Endothelial cell (in vitro differentiated cells): Measurements from ENCODE around the gene OSBP2. TPM values are rescaled to one million over a fixed set of nuclear protein-coding genes. Genes with fewer than 3 reads are reported as not detected.
A peak's percentile ranks its signal among the peaks of the same experiment; 100 is the strongest.

ENCODE experiments used
- DNase-seq: peaks from one replicate; pipeline ENCODE4 v3.0.0; 2021; ENCODE audit warnings: low spot score
- H3K27ac Mint-ChIP-seq: one replicate; pipeline ENCODE4 v1.8.0; 2021; ENCODE audit warnings: mixed read lengths, inconsistent platforms; ENCODE audit not compliant: unreplicated experiment
- H3K27me3 Mint-ChIP-seq: one replicate; pipeline ENCODE4 v1.8.0; 2021; ENCODE audit warnings: mild to moderate bottlenecking, moderate library complexity, mixed read lengths, inconsistent platforms; ENCODE audit not compliant: unreplicated experiment
- H3K36me3 Mint-ChIP-seq: one replicate; pipeline ENCODE4 v1.8.0; 2021; ENCODE audit warnings: mild to moderate bottlenecking, low read depth, mixed read lengths, inconsistent platforms; ENCODE audit not compliant: unreplicated experiment
- H3K4me1 Mint-ChIP-seq: one replicate; pipeline ENCODE4 v1.8.0; 2021; ENCODE audit warnings: mild to moderate bottlenecking, mixed read lengths, inconsistent platforms; ENCODE audit not compliant: unreplicated experiment
- H3K4me3 Mint-ChIP-seq: one replicate; pipeline ENCODE4 v1.8.0; 2021; ENCODE audit warnings: mild to moderate bottlenecking, mixed read lengths, inconsistent platforms; ENCODE audit not compliant: unreplicated experiment
- H3K9me3 Mint-ChIP-seq: one replicate; pipeline ENCODE4 v1.8.0; 2021; ENCODE audit warnings: mixed read lengths, inconsistent platforms; ENCODE audit not compliant: unreplicated experiment
- CTCF ChIP-seq: fragments of 200-600 bp; sonication (generic); IDR thresholded peaks from one replicate; pipeline ENCODE4 v1.5.0; 2021; ENCODE audit warnings: antibody characterized with exemption; ENCODE audit not compliant: unreplicated experiment
- total RNA-seq: library from RNA; stranded (reverse); fragmentation: NEBNext Ultra II Directional; extraction: Animal tissue kit (Norgen Biotek cat#: 25700); gene quantifications from one replicate; pipeline ENCODE4 v1.2.1, GENCODE V29; 2021; ENCODE audit not compliant: unreplicated experiment

OSBP2 gene
- total RNA-seq, 1 donor from 2014 or later = 3.0 TPM

- TF ChIP-seq CTCF = no peak
- Mint-ChIP-seq H3K4me3 (peak overlapping the region; percentile 28), H3K36me3 (no peaks in the 10 kb centered on the region), H3K27me3 (peaks cover 10% of the 10 kb centered on the region), H3K9me3 (no peaks in the 10 kb centered on the region), H3K27ac (no peak overlapping the region), H3K4me1 (peaks cover 11% of the 10 kb centered on the region)
- no peak for DNase-seq
These were observed 177.0 kb downstream of the OSBP2 start for GRCh38 chr22:30871391-30872284.

GRCh38 chr22:30872285-30873041, 177.8 kb downstream of the OSBP2 start:
- Mint-ChIP-seq H3K4me1 (peaks cover 3% of the 10 kb centered on the region), H3K4me3 (peak overlapping the region; percentile 28), H3K9me3 (no peaks in the 10 kb centered on the region), H3K27ac (no peak overlapping the region), H3K27me3 (peaks cover 10% of the 10 kb centered on the region), H3K36me3 (no peaks in the 10 kb centered on the region)
- no peak for DNase-seq
- TF ChIP-seq CTCF = no peak

- Mint-ChIP-seq H3K36me3 (no peaks in the 10 kb centered on the region), H3K4me3 (no peak overlapping the region), H3K9me3 (no peaks in the 10 kb centered on the region), H3K27me3 (peaks cover 10% of the 10 kb centered on the region), H3K27ac (no peak overlapping the region), H3K4me1 (no peaks in the 10 kb centered on the region)
- TF ChIP-seq CTCF = no peak
- DNase-seq = no peak
These were observed 178.5 kb downstream of the OSBP2 start for GRCh38 chr22:30873086-30873650.

GRCh38 chr22:30873661-30874060, 179.0 kb downstream of the OSBP2 start:
- Mint-ChIP-seq H3K36me3 (no peaks in the 10 kb centered on the region), H3K4me3 (no peak overlapping the region), H3K9me3 (no peaks in the 10 kb centered on the region), H3K27me3 (peaks cover 10% of the 10 kb centered on the region), H3K27ac (no peak overlapping the region), H3K4me1 (no peaks in the 10 kb centered on the region)
- DNase-seq = no peak
- TF ChIP-seq CTCF = no peak
